ENCODE results near the gene CETP.
A peak's percentile ranks its signal among the peaks of the same experiment; 100 is the strongest.

CETP gene

DNA sequence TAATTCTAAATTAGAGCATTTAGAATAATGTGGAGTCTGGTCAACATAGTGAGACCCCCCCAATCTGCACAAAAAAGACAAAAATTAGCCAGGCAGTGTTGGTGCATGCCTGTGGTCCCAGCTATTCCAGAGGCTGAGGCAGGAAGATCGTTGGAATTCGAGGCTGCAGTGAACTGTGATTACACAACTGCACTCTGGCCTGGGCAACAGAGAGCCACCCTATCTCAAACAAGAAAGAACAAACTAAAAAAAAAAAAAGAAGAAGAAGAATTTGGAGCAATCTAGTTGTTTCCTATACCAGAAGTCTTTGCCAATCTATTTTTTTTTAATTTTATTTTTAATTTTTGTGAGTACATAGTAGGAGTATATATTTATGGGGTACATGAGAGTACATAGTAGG, 6.0 kb downstream of the CETP start:
- H3K36me3 ChIP-seq (ENCODE audit: insufficient read depth, low read length), result no peaks in the 10 kb centered on the region
- no peak for DNase-seq
- no peak overlapping the region for H3K27ac ChIP-seq (ENCODE audit: low read length)

GRCh38 chr16:56969769-56970168, 8.0 kb downstream of the CETP start:
- no peak overlapping the region for H3K4me2 ChIP-seq (ENCODE audit: insufficient read depth, low read length)
- DNase-seq, result no peak
- no peaks in the 10 kb centered on the region for H3K27me3 ChIP-seq (ENCODE audit: insufficient read depth, low read length, poor library complexity)
- H3K79me2 ChIP-seq (ENCODE audit: insufficient read depth, low read length), result no peaks in the 10 kb centered on the region
- TF ChIP-seq EZH2 (IDR thresholded peaks at IDR 0.05; ENCODE audit: borderline replicate concordance, low read depth, low read length, severe bottlenecking), result no peak
- no peak for TF ChIP-seq CTCF (IDR thresholded peaks at IDR 0.05; ENCODE audit: borderline replicate concordance, extremely low read depth, low read length, poor library complexity, severe bottlenecking)
- ATAC-seq (ENCODE audit: insufficient read depth, low read depth), result no peak
- no peak overlapping the region for H2AFZ ChIP-seq (ENCODE audit: low read depth, low read length)
- no peaks in the 10 kb centered on the region for H3K36me3 ChIP-seq (ENCODE audit: insufficient read depth, low read length)
- H3K9ac ChIP-seq (ENCODE audit: low read depth, low read length), result no peak overlapping the region
- H3K27ac ChIP-seq (ENCODE audit: low read length), result no peak overlapping the region
- H3K4me1 ChIP-seq (ENCODE audit: insufficient read depth, low read length), result no peaks in the 10 kb centered on the region
- no peaks in the 10 kb centered on the region for H4K20me1 ChIP-seq (ENCODE audit: insufficient read depth, low read length)
- H3K9me3 ChIP-seq (ENCODE audit: insufficient read depth, low read length, severe bottlenecking), result no peaks in the 10 kb centered on the region
- no peak overlapping the region for H3K4me3 ChIP-seq (ENCODE audit: low read depth in 1 of 2, low read length in 2 of 2)

More for the DNA sequence above, 6.0 kb downstream of the CETP start:
- Histone ChIP-seq H3K79me2 (ENCODE audit: insufficient read depth, low read length) (no peaks in the 10 kb centered on the region), H4K20me1 (ENCODE audit: insufficient read depth, low read length) (no peaks in the 10 kb centered on the region), H3K4me3 (ENCODE audit: low read depth in 1 of 2, low read length in 2 of 2) (no peak overlapping the region), H3K9ac (ENCODE audit: low read depth, low read length) (no peak overlapping the region), H3K4me2 (ENCODE audit: insufficient read depth, low read length) (no peak overlapping the region), H3K4me1 (ENCODE audit: insufficient read depth, low read length) (no peaks in the 10 kb centered on the region), H2AFZ (ENCODE audit: low read depth, low read length) (no peak overlapping the region), H3K27me3 (ENCODE audit: insufficient read depth, low read length, poor library complexity) (no peaks in the 10 kb centered on the region), H3K9me3 (ENCODE audit: insufficient read depth, low read length, severe bottlenecking) (no peaks in the 10 kb centered on the region)
- no peak for ATAC-seq (ENCODE audit: insufficient read depth, low read depth)
- TF ChIP-seq EZH2 (IDR thresholded peaks at IDR 0.05; ENCODE audit: borderline replicate concordance, low read depth, low read length, severe bottlenecking), result no peak
- TF ChIP-seq CTCF (IDR thresholded peaks at IDR 0.05; ENCODE audit: borderline replicate concordance, extremely low read depth, low read length, poor library complexity, severe bottlenecking), result no peak

- DNase-seq (no peak), ATAC-seq (ENCODE audit: insufficient read depth, low read depth) (peak; percentile 17; the same call in 1 of the 3 replicates)
- Histone ChIP-seq H3K27me3 (ENCODE audit: insufficient read depth, low read length, poor library complexity) (no peaks in the 10 kb centered on the region), H3K27ac (ENCODE audit: low read length) (no peak overlapping the region), H3K9me3 (ENCODE audit: insufficient read depth, low read length, severe bottlenecking) (no peaks in the 10 kb centered on the region), H3K4me1 (ENCODE audit: insufficient read depth, low read length) (no peaks in the 10 kb centered on the region), H3K4me3 (ENCODE audit: low read depth in 1 of 2, low read length in 2 of 2) (no peak overlapping the region), H2AFZ (ENCODE audit: low read depth, low read length) (no peak overlapping the region), H3K79me2 (ENCODE audit: insufficient read depth, low read length) (no peaks in the 10 kb centered on the region), H3K36me3 (ENCODE audit: insufficient read depth, low read length) (no peaks in the 10 kb centered on the region), H3K4me2 (ENCODE audit: insufficient read depth, low read length) (no peak overlapping the region), H4K20me1 (ENCODE audit: insufficient read depth, low read length) (no peaks in the 10 kb centered on the region), H3K9ac (ENCODE audit: low read depth, low read length) (no peak overlapping the region)
- TF ChIP-seq EZH2 (IDR thresholded peaks at IDR 0.05; ENCODE audit: borderline replicate concordance, low read depth, low read length, severe bottlenecking) (no peak), CTCF (IDR thresholded peaks at IDR 0.05; ENCODE audit: borderline replicate concordance, extremely low read depth, low read length, poor library complexity, severe bottlenecking) (no peak)
Observed at GRCh38 chr16:56970934-56971767, 9.4 kb downstream of the CETP start.
